C4-2B (cell line): ENCODE results near the gene TUBB6.

Experiments used
- ZFX ChIP-seq: fragments of 450-650 bp; IDR thresholded peaks from 2 replicates; pipeline ENCODE4 v1.6.1; 2017
- TF ChIP-seq, protein P1 (sequence below): fragments of 450-650 bp; conservative IDR thresholded peaks from 2 replicates; pipeline ENCODE4 v1.5.1; 2017; ENCODE audit warnings: mild to moderate bottlenecking

DNA sequence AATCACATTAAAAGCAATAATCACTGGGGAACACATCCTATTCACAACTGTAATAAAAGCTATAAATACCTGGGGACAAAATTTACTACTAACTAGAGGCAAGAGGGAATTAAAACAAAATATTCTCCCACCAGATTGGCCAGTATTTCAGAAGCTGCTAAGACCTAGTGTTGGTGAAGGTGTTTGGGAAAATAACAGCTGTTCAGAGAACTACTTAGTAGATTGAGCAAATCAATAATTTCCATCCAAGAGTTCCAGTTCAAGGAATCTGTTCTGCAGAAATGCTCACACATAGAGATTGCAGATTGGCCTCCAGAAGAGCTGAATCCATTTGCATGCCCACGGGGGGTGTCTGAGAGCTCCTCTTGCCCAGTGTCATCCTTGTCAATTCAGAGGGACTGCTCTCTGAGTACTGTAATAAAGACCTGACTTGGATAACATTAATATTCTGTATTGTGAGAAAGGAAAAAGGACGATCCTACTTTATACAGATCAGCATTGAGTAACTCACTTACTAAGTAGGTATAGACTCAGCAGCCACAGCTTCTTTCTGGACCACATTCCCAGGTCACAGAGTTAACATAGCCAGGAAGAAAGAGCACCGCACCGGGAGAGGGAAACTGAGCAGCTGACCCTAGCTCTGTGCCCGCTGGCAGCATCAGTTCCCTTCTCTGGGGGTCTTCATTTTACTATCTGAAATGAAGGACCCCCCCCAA is 5.6 kb downstream of the TUBB6 start:
- TF ChIP-seq, protein P1, sequence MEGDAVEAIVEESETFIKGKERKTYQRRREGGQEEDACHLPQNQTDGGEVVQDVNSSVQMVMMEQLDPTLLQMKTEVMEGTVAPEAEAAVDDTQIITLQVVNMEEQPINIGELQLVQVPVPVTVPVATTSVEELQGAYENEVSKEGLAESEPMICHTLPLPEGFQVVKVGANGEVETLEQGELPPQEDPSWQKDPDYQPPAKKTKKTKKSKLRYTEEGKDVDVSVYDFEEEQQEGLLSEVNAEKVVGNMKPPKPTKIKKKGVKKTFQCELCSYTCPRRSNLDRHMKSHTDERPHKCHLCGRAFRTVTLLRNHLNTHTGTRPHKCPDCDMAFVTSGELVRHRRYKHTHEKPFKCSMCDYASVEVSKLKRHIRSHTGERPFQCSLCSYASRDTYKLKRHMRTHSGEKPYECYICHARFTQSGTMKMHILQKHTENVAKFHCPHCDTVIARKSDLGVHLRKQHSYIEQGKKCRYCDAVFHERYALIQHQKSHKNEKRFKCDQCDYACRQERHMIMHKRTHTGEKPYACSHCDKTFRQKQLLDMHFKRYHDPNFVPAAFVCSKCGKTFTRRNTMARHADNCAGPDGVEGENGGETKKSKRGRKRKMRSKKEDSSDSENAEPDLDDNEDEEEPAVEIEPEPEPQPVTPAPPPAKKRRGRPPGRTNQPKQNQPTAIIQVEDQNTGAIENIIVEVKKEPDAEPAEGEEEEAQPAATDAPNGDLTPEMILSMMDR, result no peak
- no peak for TF ChIP-seq ZFX
